BJ (cell line): ENCODE data around the gene CEP78. TPM values are rescaled to one million over a fixed set of nuclear protein-coding genes. Genes with fewer than 3 reads are reported as not detected.

Experiments
- CTCF ChIA-PET: fragments of 350-600 bp; formaldehyde crosslinking; extraction: SDS; loops from one replicate; lab custom pipeline; 2021; ENCODE audit warnings: antibody characterized with exemption, inconsistent platforms; lab: Yijun Ruan, JAX
- POLR2A ChIA-PET: fragments of 300-600 bp; sonication (Branson Sonifier 250); formaldehyde crosslinking; extraction: SDS; loops from one replicate; lab custom pipeline; 2021; ENCODE audit warnings: antibody characterized with exemption; lab: Charles Lee
- DNase-seq: peaks from one replicate; pipeline ENCODE4 v3.0.0-alpha.2; 2011; ENCODE audit warnings: low read depth
- H3K27me3 ChIP-seq: 2 replicates; pipeline ENCODE4 v1.6.0; 2011; ENCODE audit warnings: low read length; ENCODE audit not compliant: control insufficient read depth, insufficient read depth
- H3K36me3 ChIP-seq: 2 replicates; pipeline ENCODE4 v1.5.1; 2011; ENCODE audit warnings: low read length; ENCODE audit not compliant: control insufficient read depth, insufficient read depth
- H3K4me3 ChIP-seq: 2 replicates; pipeline ENCODE4 v1.5.1; 2011; ENCODE audit warnings: low read depth, mild to moderate bottlenecking, control low read depth, low read length
- CTCF ChIP-seq: IDR thresholded peaks from 2 replicates; pipeline ENCODE4 v1.5.1; 2011; ENCODE audit warnings: low read depth, mild to moderate bottlenecking, control low read depth, inconsistent platforms, low read length, moderate library complexity; ENCODE audit not compliant: insufficient read depth
- polyA plus RNA-seq: library from polyadenylated mRNA; depleted of rRNA; stranded (reverse); fragments of >200 nt; gene quantifications from 2 replicates; pipeline ENCODE4 v1.2.3, GENCODE V29; 2011

The CEP78 gene
- polyA plus RNA-seq, 1 experiment = 4.5 TPM

DNA sequence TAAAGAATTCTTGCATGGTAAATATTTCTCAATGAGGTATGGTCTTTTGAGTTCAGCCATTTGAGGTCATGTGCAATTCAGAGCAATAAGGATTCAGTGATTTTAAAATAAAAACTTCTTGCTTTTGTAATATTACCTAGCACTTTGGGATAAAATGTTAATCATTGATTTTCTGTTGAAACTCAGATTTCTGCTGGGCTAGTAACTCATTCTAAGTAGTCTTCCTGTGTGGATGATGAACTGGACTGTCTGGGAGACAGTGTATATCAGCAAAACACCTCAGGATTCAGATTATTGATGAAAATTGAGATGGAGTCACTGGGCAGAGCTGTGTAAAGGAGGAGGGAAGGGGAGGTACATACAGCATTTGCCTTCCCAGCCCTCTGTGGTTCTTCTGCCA, 50.2 kb downstream of the CEP78 start:
- ChIA-PET CTCF (interaction anchor here (2.1 kb wide), 1 partner anchor 10 kb away, joined by 8 read pairs; the partner anchor contains the start of gene PSAT1), POLR2A (no interaction called here)
- no peak for DNase-seq
- H3K27me3 ChIP-seq = peaks cover 4% of the 10 kb centered on the region; the same call in 1 of the 2 replicates
- H3K36me3 ChIP-seq = no peaks in the 10 kb centered on the region
- no peak for TF ChIP-seq CTCF
- H3K4me3 ChIP-seq = no peak overlapping the region

- Histone ChIP-seq H3K4me3 (no peak overlapping the region), H3K27me3 (peaks cover 4% of the 10 kb centered on the region; the same call in 1 of the 2 replicates), H3K36me3 (no peaks in the 10 kb centered on the region)
- DNase-seq = no peak
- CTCF ChIA-PET = interaction anchor here (1.0 kb wide), 1 partner anchor 17 kb away, joined by 3 read pairs; no protein-coding TSS in a partner anchor
- TF ChIP-seq CTCF = no peak
- POLR2A ChIA-PET = no interaction called here
These were observed 51.1 kb downstream of the CEP78 start for GRCh38 chr9:78286946-78287388.

GRCh38 chr9:78288214-78288892, 52.5 kb downstream of the CEP78 start:
- Histone ChIP-seq H3K27me3 (peaks cover 4% of the 10 kb centered on the region; the same call in 1 of the 2 replicates), H3K36me3 (no peaks in the 10 kb centered on the region), H3K4me3 (no peak overlapping the region)
- ChIA-PET CTCF (interaction anchor here (1.2 kb wide), 1 partner anchor 11 kb away, joined by 4 read pairs; no protein-coding TSS in a partner anchor), POLR2A (no interaction called here)
- no peak for TF ChIP-seq CTCF
- no peak for DNase-seq

- CTCF ChIA-PET = interaction anchor here (1.3 kb wide), 1 partner anchor 29 kb away, joined by 3 read pairs; no protein-coding TSS in a partner anchor
- POLR2A ChIA-PET = no interaction called here
- peaks cover 4% of the 10 kb centered on the region; the same call in 1 of the 2 replicates for H3K27me3 ChIP-seq
These were observed 53.6 kb downstream of the CEP78 start for GRCh38 chr9:78289474-78289873.

More at GRCh38 chr9:78289474-78289873, 53.6 kb downstream of the CEP78 start:
- H3K36me3 ChIP-seq = no peaks in the 10 kb centered on the region
- no peak overlapping the region for H3K4me3 ChIP-seq
- no peak for TF ChIP-seq CTCF
- DNase-seq = no peak
